K562 (cell line): ENCODE data around the gene ACP5. TPM values are rescaled to one million over a fixed set of nuclear protein-coding genes. Genes with fewer than 3 reads are reported as not detected.

Experiments used
- ATF7 ChIP-seq: fragments of 450-650 bp; IDR thresholded peaks from 2 replicates; pipeline ENCODE4 v1.7.1; 2014; ENCODE audit warnings: mild to moderate bottlenecking, moderate library complexity
- BRCA1 ChIP-seq, 2 experiments: fragments of 450-650 bp in 1 of 2; sonication (generic) in 1 of 2; formaldehyde crosslinking in 1 of 2; IDR thresholded peaks; 2 replicates each; pipeline versions ENCODE4 v1.5.0 to v1.6.1; 2017 to 2020; ENCODE audit warnings: mild to moderate bottlenecking in 1 of 2, missing genetic modification reagents in 1 of 2
- CAMTA2 ChIP-seq: fragments of 250-450 bp; sonication (Bioruptor Pico); conservative IDR thresholded peaks from 2 replicates; pipeline ENCODE4 v1.5.1; 2022
- CBX2 ChIP-seq: fragments of 200-600 bp; sonication (generic); IDR thresholded peaks from one replicate; pipeline ENCODE4 v1.6.1; 2012; ENCODE audit warnings: mild to moderate bottlenecking, low read length, inconsistent platforms; ENCODE audit not compliant: insufficient read depth, poor library complexity, severe bottlenecking
- CHD1 ChIP-seq: fragments of 200-600 bp; sonication (generic); IDR thresholded peaks from one replicate; pipeline ENCODE4 v1.6.1; 2012; ENCODE audit warnings: mild to moderate bottlenecking, moderate library complexity, low read length, inconsistent platforms
- CREBBP ChIP-seq: IDR thresholded peaks from one replicate; pipeline ENCODE4 v1.6.1; 2012; ENCODE audit warnings: low read depth, mild to moderate bottlenecking, control low read depth, inconsistent platforms, low read length
- DPF2 ChIP-seq: fragments of 450-650 bp; IDR thresholded peaks from 2 replicates; pipeline ENCODE4 v1.6.1; 2016
- EP400 ChIP-seq: fragments of 450-650 bp; IDR thresholded peaks from 2 replicates; pipeline ENCODE4 v1.6.1; 2017; ENCODE audit warnings: antibody characterized with exemption, mild to moderate bottlenecking, moderate library complexity
- ESRRA ChIP-seq: fragments of 450-650 bp; IDR thresholded peaks from 2 replicates; pipeline ENCODE4 v1.6.1; 2014; ENCODE audit warnings: low read depth, mild to moderate bottlenecking, moderate library complexity, borderline replicate concordance
- FOXJ2 ChIP-seq: fragments of 200-800 bp; sonication (Bioruptor generic); IDR thresholded peaks from 2 replicates; pipeline ENCODE4 v1.6.1; 2016; ENCODE audit warnings: missing genetic modification characterization, missing compliant biosample characterization
- HES1 ChIP-seq: fragments of 450-650 bp; IDR thresholded peaks from 2 replicates; pipeline ENCODE4 v1.6.1; 2016; ENCODE audit warnings: low read depth, mild to moderate bottlenecking, moderate library complexity
- ILK ChIP-seq: fragments of 450-650 bp; IDR thresholded peaks from 2 replicates; pipeline ENCODE4 v1.6.1; 2016; ENCODE audit warnings: missing genetic modification characterization, low read depth, mild to moderate bottlenecking, missing compliant biosample characterization, moderate library complexity, borderline replicate concordance
- JUN ChIP-seq, 2 experiments: sonication (generic) in 1 of 2; formaldehyde crosslinking in 1 of 2; IDR thresholded peaks; 2 replicates each; pipeline versions ENCODE4 v1.6.1 to v1.8.0; 2012 to 2022; ENCODE audit warnings: borderline replicate concordance in 2 of 2, mild to moderate bottlenecking in 2 of 2, improper control_type of control experiment in 1 of 2, low read depth in 1 of 2, low read length in 1 of 2, missing genetic modification reagents in 1 of 2
- KLF10 ChIP-seq: fragments of 250-450 bp; sonication (Bioruptor Pico); IDR thresholded peaks from 2 replicates; pipeline ENCODE4 v1.6.1; 2021; ENCODE audit warnings: matching md5 sums
- RBM17 ChIP-seq: fragments of 200-400 bp; formaldehyde crosslinking; IDR thresholded peaks from 2 replicates; pipeline ENCODE4 v1.6.1; 2017; ENCODE audit warnings: low read depth, mild to moderate bottlenecking, low read length, borderline replicate concordance
- RBM25 ChIP-seq: fragments of 200-400 bp; formaldehyde crosslinking; IDR thresholded peaks from 2 replicates; pipeline ENCODE4 v1.6.1; 2018; ENCODE audit warnings: low read length, low read depth, moderate library complexity; ENCODE audit not compliant: severe bottlenecking
- RFX7 ChIP-seq: fragments of 250-450 bp; sonication (Bioruptor Pico); IDR thresholded peaks from 2 replicates; pipeline ENCODE4 v1.5.1; 2021; ENCODE audit warnings: mild to moderate bottlenecking
- SMARCA5 ChIP-seq: fragments of 450-650 bp; IDR thresholded peaks from 2 replicates; pipeline ENCODE4 v1.6.1; 2016
- THAP7 ChIP-seq: fragments of 250-450 bp; sonication (Bioruptor Pico); IDR thresholded peaks from 2 replicates; pipeline ENCODE4 v1.5.0; 2021
- VEZF1 ChIP-seq: fragments of 200-800 bp; sonication (Bioruptor generic); IDR thresholded peaks from 2 replicates; pipeline ENCODE4 v1.6.1; 2017; ENCODE audit warnings: missing genetic modification characterization, missing compliant biosample characterization
- ZBTB12 ChIP-seq: fragments of 250-450 bp; sonication (Bioruptor Pico); IDR thresholded peaks from 2 replicates; pipeline ENCODE4 v1.4.0; 2020
- ZBTB8A ChIP-seq: fragments of 450-650 bp; IDR thresholded peaks from 2 replicates; pipeline ENCODE4 v1.6.1; 2018; ENCODE audit warnings: mild to moderate bottlenecking, moderate library complexity; ENCODE audit not compliant: partially characterized antibody
- ZNF12 ChIP-seq: sonication (generic); formaldehyde crosslinking; IDR thresholded peaks from 2 replicates; pipeline ENCODE4 v1.4.0; 2020; ENCODE audit warnings: mild to moderate bottlenecking, missing genetic modification reagents
- ZNF165 ChIP-seq: fragments of 250-450 bp; sonication (Bioruptor Pico); IDR thresholded peaks from 2 replicates; pipeline ENCODE4 v1.4.0; 2020; ENCODE audit warnings: borderline replicate concordance
- ZNF707 ChIP-seq: fragments of 250-450 bp; sonication (Bioruptor Pico); conservative IDR thresholded peaks from 2 replicates; pipeline ENCODE4 v1.8.0; 2022; ENCODE audit warnings: inconsistent platforms, mild to moderate bottlenecking, moderate library complexity
- polyA plus RNA-seq, 8 experiments: library from polyadenylated mRNA; depleted of rRNA in 4 of 8; stranded (reverse) in 5 of 8; unstranded in 3 of 8; fragments of >200 nt; fragmentation: Nextera tagmentation in 2 of 8; fragmentation: Illumina TruSeq in 1 of 8; extraction: Ambion mirVana in 2 of 8; extraction: Trizol in 1 of 8; gene quantifications; 2 replicates each; pipeline versions ENCODE4 v1.2.1 to v1.2.3, GENCODE V29; 2011 to 2014; ENCODE audit warnings: inconsistent platforms in 1 of 8, missing spikeins in 1 of 8
- total RNA-seq, 7 experiments: library from RNA; depleted of rRNA in 6 of 7; stranded (reverse); fragments of >200 nt in 6 of 7; fragmentation: Illumina TruSeq in 2 of 7; extraction: Trizol in 2 of 7; gene quantifications; 2 replicates each; pipeline versions ENCODE4 v1.2.1 to v1.2.3, GENCODE V29; 2011 to 2021; ENCODE audit warnings: low replicate concordance in 1 of 7

ACP5 gene
- total and polyA plus RNA-seq, 9 of the 15 experiments (the other 6 are each of a cell fraction or from before 2014, with no cell fraction given) = 0.06 to 1.1 (median 0.31) TPM; not detected in 1

- TF ChIP-seq RBM17 = no peak
- TF ChIP-seq BRCA1 (IDR thresholded peaks at IDR 0.05) = no peak
- 0 out of 2 replicates have a peak, but pooled peaks have one; percentile 57 for TF ChIP-seq BRCA1 (CRISPR knock-in tag; IDR thresholded peaks at IDR 0.05)
- peak; percentile 75 for TF ChIP-seq VEZF1 (CRISPR knock-in tag)
- TF ChIP-seq EP400 = no peak
- peak; percentile 48 for TF ChIP-seq DPF2
- TF ChIP-seq ZNF165 = no peak
- no peak for TF ChIP-seq KLF10 (CRISPR knock-in tag)
- TF ChIP-seq ESRRA = peak; percentile 30; the same call in 1 of the 2 replicates
- peak; percentile 79 for TF ChIP-seq JUN (IDR thresholded peaks at IDR 0.05; ENCODE audit: borderline replicate concordance, low read depth, low read length)
- no peak for TF ChIP-seq JUN (CRISPR knock-in tag; IDR thresholded peaks at IDR 0.05; ENCODE audit: borderline replicate concordance)
- peak; percentile 99 for TF ChIP-seq RBM25
- TF ChIP-seq CAMTA2 (CRISPR knock-in tag) = no peak
- no peak for TF ChIP-seq RFX7 (CRISPR knock-in tag)
- TF ChIP-seq CHD1 = no peak
- no peak for TF ChIP-seq CREBBP
- no peak for TF ChIP-seq FOXJ2 (tag)
- 0 out of 2 replicates have a peak, but pooled peaks have one; percentile 23 for TF ChIP-seq ZBTB12 (CRISPR knock-in tag)
- peak; percentile 94 for TF ChIP-seq ATF7
- no peak for TF ChIP-seq ZBTB8A
- no peak for TF ChIP-seq ILK
- no peak for TF ChIP-seq CBX2
- TF ChIP-seq SMARCA5 = peak; percentile 90; the same call in 1 of the 2 replicates
- no peak for TF ChIP-seq ZNF707
- no peak for TF ChIP-seq THAP7 (CRISPR knock-in tag)
- no peak for TF ChIP-seq ZNF12 (CRISPR knock-in tag)
- TF ChIP-seq HES1 = no peak
Measured at GRCh38 chr19:11538232-11539036, 39.0 kb downstream of the ACP5 start, which contains the start of gene CNN1 (continued).
